ENCODE data around the gene EHBP1L1.

Gene EHBP1L1

GRCh38 chr11:65634440-65634839, 58.6 kb downstream of the EHBP1L1 start:
- no peaks in the 10 kb centered on the region for H3K4me1 ChIP-seq (ENCODE audit: control insufficient read depth, insufficient read depth, low read length)
- CTCF ChIA-PET = no interaction called here
- TF ChIP-seq ZNF792 (tag by site-specific recombination; IDR thresholded peaks at IDR 0.05) = no peak
- TF ChIP-seq ZNF350 (tag by site-specific recombination; IDR thresholded peaks at IDR 0.05) = no peak
- no peak for TF ChIP-seq ZNF843 (tag by site-specific recombination; IDR thresholded peaks at IDR 0.05)
- no peak for TF ChIP-seq ZNF747 (tag by site-specific recombination; IDR thresholded peaks at IDR 0.05)
- TF ChIP-seq ZNF280C (tag by site-specific recombination; IDR thresholded peaks at IDR 0.05) = no peak
- TF ChIP-seq ZNF701 (tag by site-specific recombination; IDR thresholded peaks at IDR 0.05) = no peak
- TF ChIP-seq, protein P1, sequence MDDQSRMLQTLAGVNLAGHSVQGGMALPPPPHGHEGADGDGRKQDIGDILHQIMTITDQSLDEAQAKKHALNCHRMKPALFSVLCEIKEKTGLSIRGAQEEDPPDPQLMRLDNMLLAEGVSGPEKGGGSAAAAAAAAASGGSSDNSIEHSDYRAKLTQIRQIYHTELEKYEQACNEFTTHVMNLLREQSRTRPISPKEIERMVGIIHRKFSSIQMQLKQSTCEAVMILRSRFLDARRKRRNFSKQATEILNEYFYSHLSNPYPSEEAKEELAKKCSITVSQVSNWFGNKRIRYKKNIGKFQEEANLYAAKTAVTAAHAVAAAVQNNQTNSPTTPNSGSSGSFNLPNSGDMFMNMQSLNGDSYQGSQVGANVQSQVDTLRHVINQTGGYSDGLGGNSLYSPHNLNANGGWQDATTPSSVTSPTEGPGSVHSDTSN (CRISPR knock-in tag; IDR thresholded peaks at IDR 0.05) = no peak
- TF ChIP-seq, protein P2, sequence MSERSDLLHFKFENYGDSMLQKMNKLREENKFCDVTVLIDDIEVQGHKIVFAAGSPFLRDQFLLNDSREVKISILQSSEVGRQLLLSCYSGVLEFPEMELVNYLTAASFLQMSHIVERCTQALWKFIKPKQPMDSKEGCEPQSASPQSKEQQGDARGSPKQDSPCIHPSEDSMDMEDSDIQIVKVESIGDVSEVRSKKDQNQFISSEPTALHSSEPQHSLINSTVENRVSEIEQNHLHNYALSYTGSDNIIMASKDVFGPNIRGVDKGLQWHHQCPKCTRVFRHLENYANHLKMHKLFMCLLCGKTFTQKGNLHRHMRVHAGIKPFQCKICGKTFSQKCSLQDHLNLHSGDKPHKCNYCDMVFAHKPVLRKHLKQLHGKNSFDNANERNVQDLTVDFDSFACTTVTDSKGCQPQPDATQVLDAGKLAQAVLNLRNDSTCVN (tag by site-specific recombination; optimal IDR thresholded peaks at IDR 0.05) = no peak
- no peak for TF ChIP-seq ZNF626 (tag by site-specific recombination; IDR thresholded peaks at IDR 0.05)
- TF ChIP-seq ZBTB10 (tag by site-specific recombination; IDR thresholded peaks at IDR 0.05) = no peak
- TF ChIP-seq KLF9 (tag by site-specific recombination; IDR thresholded peaks at IDR 0.05; ENCODE audit: low read depth) = no peak
- TF ChIP-seq ZNF146 (tag by site-specific recombination; IDR thresholded peaks at IDR 0.05) = no peak
- TF ChIP-seq, protein P3, sequence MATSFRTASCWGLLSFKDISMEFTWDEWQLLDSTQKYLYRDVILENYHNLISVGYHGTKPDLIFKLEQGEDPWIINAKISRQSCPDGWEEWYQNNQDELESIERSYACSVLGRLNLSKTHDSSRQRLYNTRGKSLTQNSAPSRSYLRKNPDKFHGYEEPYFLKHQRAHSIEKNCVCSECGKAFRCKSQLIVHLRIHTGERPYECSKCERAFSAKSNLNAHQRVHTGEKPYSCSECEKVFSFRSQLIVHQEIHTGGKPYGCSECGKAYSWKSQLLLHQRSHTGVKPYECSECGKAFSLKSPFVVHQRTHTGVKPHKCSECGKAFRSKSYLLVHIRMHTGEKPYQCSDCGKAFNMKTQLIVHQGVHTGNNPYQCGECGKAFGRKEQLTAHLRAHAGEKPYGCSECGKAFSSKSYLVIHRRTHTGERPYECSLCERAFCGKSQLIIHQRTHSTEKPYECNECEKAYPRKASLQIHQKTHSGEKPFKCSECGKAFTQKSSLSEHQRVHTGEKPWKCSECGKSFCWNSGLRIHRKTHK (tag by site-specific recombination; IDR thresholded peaks at IDR 0.05) = no peak
- TF ChIP-seq ZNF433 (tag by site-specific recombination; IDR thresholded peaks at IDR 0.05; ENCODE audit: low read depth) = no peak
- no peak for TF ChIP-seq ZNF391 (tag by site-specific recombination; IDR thresholded peaks at IDR 0.05; ENCODE audit: borderline replicate concordance, low read depth)
- no peak overlapping the region for H3K4me3 ChIP-seq (ENCODE audit: low read depth, low read length)
- H3K27ac ChIP-seq (ENCODE audit: extremely low read depth, low read depth, low read length) = no peak overlapping the region
- no peaks in the 10 kb centered on the region for H3K9me3 ChIP-seq (ENCODE audit: control insufficient read depth, insufficient read depth, low read depth, low read length)
- peaks cover 0 to 71% of the 10 kb centered on the region in 2 experiments; a peak in 1 of 3 replicates for H3K36me3 ChIP-seq (ENCODE audit: control insufficient read depth in 2 of 2, insufficient read depth in 1 of 2, low read length in 2 of 2)
- POLR2A ChIA-PET = interaction anchor here (0.5 to 2.3 kb wide), 2 partner anchors 14 to 19 kb away, joined by 3 to 9 read pairs; partner anchors contain the start of gene PCNX3
